ENCODE data around the gene MYF5.

The MYF5 gene

DNA sequence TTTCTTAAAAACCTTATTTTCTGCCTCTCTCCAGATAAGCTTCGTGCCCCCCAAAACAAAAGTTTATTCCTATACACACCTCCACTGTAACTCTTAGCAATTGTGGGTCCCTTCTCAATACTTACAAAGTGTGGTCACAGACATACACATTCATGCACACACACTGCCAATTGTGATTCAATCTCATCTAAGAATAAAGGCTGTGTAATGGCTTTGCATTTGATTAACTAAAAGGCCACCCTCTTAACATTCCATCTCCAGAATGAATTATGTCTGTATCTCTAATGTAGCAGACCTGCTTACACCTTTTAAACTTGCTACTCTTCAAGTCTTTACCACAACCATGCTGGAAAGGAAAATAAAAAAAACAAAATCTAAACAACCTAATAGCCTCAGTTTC is 49.5 kb downstream of the MYF5 start:
- no peak for DNase-seq (ENCODE audit: low read depth in 2 of 2)

- DNase-seq (ENCODE audit: low read depth in 2 of 2): no peak
Measured at GRCh38 chr12:80766897-80767296, 50.2 kb downstream of the MYF5 start.

All from stimulated activated CD8-positive, alpha-beta memory T cell treated with anti-CD3 and anti-CD28 coated beads, Interleukin-15, amount 100 ng/mL, for 48 hours (primary cell).